ENCODE data around the gene YIPF3.
"Not testable (repeated sequence)": the region's sequence is repeated elsewhere in the genome, so short reads cannot be mapped to it uniquely, and the experiment has no call there.

YIPF3 gene

DNA sequence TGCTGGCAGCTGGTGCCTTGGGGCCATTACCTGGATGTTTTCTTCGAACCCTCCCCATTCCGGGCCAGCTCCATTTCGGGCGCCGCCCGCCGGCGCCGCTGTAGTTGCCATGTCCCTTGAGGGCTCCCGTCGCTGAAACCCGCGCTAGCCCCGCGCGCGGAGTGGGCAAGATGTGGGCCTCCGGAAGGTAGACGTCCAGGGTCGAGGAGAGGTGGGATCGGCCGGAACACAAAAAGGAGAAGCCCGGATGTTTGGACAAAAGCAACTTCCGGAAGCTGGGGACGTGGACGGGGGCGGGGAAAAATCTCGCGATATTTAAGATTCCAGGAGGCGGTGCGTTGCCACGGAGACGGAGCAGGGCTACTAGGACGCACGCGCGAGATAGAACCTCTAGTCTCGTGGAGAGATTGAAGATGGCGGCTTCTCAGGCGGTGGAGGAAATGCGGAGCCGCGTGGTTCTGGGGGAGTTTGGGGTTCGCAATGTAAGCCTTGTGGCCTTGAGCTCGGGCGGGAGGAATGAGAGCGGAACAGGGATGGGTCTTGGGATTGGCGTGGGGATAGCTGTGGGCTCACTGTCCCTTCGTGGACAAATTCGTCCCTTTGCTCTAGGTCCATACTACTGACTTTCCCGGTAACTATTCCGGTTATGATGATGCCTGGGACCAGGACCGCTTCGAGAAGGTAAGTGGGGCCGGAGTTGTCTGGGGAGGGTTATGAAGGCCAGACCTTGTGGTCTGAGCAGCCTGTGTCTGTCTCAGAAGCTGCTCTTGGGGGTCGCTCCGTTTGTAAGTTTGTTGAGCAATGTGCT lies at the start of gene YIPF3, which contains the start of gene POLR1C:
Gene YIPF3 (minus strand): TSS at position 230 of the 808 bp plus-strand sequence. CDS start 119 bp downstream, at position 111.
Gene POLR1C (plus strand): TSS at position 393 of the 808 bp plus-strand sequence. CDS start 21 bp downstream, at position 414.
- peak; percentile 86 for DNase-seq (ENCODE audit: low read depth)

DNA sequence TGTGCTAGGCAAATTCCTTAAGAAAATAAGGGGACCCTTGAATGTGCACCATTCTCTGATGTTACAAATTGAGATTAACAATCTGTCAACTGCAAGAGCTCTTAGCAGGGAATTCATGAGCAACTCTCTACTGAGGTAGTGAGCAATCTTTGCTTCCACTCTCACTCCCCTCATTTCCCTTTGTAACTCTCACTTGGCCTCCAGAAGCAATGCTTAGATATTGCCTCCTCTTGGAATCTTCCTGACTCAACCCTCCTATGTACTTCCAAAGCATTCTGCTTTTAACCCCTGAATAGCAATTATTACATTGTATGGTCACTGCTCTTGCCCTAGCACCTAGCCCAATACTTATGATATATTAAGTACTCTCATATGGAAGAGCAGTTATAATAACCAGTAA lies 42.6 kb upstream of the YIPF3 start:
- DNase-seq (ENCODE audit: low read depth), result no peak

DNA sequence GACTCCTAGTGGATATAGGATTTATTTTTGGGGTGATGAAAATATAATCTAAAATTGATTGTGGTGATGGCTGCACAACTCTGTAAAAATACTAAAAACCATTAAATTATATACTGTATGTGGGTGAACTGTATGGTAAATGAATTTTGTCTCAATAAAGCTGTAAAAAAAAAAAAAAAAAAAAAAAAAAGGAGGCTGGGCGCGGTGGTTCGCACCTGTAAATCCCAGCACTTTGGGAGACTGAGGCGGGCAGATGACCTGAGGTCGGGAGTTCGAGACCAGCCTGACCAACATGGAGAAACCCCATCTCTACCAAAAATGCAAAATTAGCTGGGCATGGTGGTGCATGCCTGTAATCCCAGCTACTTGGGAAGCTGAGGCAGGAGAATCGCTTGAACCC lies 40.9 kb upstream of the YIPF3 start:
- not testable (repeated sequence) for DNase-seq (ENCODE audit: low read depth)

DNA sequence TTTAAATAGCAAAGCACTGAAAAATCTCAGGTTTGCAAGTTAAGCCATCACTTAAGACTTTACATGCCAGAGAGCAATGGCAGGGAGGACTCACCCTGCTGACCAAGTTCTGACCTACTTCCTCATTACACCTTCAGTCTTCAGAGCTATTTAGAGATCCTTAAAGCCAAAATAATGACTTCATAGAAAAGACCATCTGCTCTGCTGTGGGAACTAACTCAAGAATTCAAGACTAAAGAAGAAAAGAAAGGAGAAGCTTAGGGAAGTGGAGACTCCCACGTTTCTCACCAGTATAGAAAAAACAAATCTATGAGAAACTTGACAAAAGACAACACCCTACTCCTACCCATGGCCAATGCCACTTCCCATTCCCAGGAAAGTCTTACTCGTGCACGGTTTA lies 30.5 kb upstream of the YIPF3 start:
- no peak for DNase-seq (ENCODE audit: low read depth)

DNA sequence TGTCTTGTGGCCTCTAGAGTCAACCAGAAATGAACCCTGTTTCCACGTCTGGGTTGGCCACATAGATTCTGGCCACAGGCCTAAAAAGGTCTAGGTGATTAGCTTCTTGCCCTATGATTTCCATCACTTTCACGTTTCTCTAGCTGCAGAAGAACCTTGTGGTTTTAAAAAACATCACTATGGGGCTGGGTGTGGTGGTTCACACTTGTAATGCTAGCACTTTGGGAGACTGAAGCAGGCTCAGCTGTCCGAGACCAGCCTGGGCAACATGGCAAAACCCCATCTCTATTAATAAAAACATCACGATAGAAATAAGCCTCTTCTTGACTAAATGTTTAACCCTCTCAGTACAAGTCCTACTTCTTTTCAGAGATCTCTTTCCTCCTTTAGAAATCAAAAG lies 27.7 kb upstream of the YIPF3 start:
- no peak for DNase-seq (ENCODE audit: low read depth)

DNA sequence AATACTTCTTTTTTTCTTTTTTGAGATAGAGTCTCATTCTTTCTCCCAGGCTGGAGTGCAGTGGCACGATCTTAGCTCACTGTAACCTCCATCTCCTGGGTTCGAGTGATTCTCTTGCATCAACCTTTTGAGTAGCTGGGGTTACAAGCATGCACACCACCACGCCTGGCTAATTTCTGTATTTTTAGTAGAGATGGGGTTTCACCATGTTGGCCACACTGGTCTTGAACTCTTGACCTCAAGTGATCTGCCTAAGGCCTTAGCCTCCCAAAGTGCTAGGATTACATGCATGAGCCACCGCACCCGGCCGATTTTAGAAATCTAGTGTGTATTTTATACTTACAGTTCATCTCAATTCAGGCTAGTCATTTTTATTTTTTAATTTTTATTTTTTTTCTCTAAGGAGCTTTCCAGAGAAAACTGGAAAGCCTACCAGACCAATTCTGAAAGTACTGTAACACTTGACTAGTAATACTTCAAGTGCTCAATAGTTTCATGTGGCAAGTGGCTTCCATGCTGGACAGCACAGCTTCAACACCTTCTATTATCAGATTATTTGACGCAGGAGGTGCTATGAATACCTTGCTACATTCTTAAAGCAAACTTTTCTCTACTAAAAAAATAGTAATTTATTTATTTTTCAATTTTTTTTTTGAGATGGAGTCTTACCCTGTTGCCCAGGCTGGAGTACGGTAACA lies 25.2 kb upstream of the YIPF3 start:
- DNase-seq (ENCODE audit: low read depth), result no peak

DNA sequence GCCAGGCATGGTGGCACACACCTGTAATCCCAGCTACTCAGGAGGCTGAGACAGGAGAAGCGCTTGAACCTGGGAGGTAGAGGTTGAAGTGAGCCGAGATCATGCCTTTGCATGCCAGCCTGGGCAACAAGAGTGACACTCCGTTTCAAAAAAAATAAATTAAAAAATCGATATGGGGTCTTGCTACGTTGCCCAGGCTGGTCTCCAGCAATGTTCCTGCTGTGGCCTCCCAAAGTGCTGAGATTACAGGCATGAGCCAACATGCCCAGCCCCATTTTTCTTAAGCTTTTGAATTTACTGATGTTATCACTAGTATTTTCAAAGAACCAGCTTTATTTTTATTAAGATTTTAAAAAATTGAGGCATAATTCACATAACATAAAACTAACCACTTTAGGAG lies 23.8 kb upstream of the YIPF3 start:
- no peak for DNase-seq (ENCODE audit: low read depth)

DNA sequence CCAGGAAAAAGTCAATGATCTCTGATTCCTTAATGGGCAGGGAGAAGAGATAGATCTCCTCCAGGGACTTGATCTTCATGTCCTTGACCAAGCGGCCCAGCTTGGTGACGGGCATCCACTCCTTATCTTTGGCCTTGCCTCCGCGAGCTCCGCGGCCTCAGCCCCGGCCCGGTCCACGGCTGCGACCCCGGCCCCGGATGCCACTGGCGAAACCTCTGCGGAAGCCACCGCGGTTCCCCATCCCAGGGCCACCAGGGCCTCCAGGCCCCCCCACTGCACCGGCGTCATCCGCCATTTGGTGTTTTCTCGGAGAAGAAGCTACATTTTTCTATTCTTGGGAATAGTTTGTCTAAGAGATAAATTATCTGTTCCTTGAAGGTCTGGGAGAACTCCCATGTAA lies 22.7 kb upstream of the YIPF3 start:
- not testable (repeated sequence) for DNase-seq (ENCODE audit: low read depth)

DNA sequence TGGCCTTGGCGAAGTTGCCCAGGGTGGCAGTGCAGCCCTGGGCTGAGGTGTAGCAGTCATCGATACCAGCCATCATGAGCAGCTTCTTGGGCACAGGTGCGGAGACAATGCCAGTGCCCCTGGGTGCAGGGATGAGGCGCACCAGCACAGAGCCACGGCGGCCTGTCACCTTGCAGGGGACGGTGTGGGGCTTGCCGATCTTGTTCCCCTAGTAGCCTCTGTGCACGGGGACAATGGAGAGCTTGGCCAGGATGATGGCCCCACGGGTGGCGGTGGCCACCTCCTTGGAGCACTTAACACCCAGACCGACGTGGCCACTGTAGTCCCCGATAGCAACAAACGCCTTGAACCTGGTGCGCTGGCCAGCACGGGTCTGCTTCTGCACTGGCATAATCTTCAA lies 22.3 kb upstream of the YIPF3 start:
- not testable (repeated sequence) for DNase-seq (ENCODE audit: low read depth)

DNA sequence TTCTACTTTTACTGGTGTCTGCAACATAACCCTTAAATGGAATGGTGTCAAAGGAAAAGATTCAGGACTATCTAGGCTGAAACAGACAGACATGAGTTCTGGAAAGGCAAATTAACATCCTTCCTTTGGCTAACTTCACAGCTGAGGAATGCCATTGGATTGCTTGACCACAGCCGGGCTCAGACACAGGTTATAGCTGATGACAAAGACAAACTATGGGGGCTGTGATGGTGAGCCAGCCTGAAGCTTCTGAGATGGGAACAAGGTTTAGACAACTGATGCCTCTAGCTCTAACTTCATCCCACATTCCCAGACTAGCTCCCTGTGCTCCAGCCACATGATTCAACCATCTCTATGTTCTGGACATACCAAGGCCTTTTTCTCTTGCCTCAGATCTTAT lies 15.5 kb upstream of the YIPF3 start:
- DNase-seq (ENCODE audit: low read depth), result no peak

DNA sequence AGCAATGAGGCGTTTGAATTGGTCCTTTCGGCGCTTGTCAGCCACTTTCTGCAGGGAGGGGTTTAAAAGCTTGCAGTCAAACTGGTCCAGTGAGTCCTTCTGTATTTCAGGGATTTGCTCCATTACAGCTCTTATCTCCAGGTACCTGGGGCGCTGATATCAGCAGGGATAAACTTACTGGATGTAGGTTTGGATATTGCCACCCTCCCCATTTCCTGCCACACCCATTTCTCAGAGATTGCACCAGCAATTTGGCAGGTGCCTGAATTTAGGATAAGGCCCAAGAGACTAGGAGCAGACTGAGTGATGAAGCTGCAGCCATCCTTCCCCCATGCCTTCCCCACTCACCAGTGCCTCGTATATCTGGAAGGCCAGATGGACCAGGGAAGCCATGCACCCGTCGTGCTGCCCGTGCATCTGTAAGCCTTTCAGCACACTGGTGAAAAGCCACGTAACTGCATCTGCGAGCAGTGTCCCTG lies 7.8 kb upstream of the YIPF3 start:
- no peak for DNase-seq (ENCODE audit: low read depth)

DNA sequence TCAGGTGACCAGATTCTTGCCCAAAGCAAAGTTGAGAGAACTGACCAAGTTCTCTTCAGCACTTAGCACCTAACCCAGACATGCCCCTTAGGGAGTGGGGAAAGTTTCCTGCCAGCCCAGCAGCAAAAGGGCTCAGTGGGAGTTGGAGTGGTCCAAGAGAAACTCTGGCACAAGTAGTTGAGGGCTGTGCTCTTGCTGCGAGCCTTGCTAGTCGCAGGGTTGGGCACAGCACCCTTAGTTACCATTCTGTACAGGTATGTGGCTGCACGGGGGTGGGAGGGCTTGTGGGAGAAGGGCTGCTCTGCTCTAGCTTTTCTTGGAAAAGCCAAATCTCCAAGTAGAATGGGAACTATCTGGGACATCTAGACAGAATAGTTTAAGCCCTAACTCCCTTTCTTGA lies 6.6 kb upstream of the YIPF3 start:
- no peak for DNase-seq (ENCODE audit: low read depth)

DNA sequence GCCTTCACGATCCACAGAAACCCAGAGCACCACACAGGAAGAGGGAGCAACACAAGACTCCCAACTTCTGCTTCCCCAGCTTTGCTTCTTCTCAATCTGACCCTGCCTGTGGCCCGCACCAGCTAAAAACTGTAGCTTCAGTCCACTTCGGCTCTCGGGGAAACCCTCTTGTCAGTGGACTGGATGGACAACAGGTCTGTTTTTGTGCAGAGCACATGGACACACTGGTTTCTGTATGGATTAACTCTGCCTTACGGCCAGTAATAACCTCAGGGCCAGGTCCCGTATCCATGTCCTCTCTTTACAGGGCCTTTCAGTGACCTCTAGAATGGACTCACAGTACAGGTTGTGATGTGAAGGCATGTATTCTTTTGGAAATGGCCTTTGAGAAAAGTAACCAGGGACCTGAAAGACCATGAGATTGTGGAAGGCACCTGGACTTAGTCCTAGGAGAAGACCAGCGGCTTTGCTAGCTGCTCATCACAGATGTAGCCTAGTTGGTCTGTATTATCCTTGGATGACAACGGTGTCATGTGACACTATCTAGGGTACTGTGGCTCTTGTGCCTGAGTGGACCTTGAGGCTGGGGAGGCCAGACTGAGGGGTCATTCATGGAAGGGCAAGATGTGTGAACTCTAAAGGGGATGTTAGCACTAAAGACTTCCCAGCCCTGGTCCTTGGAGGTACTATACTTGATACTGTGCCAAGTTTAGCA lies 6.0 kb upstream of the YIPF3 start:
- no peak for DNase-seq (ENCODE audit: low read depth)

DNA sequence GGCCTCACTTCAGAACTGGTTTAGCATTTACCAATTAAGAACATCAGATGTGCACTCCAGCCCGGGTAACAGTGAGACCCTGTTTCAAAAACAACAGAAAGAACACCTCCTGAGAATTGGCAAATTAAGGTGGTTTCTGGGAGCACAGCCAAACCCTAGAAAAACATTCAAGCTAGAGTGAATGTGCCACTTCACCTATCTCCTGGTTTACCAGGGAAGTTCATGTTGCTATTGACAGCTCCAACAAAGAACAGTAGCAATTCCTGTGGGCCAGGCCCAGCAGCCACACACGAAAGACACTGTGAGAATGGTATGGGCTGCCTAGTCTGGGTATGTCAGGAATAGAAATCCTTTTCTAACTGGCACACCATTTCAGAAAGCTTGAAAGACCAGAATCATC lies 5.1 kb upstream of the YIPF3 start:
- DNase-seq (ENCODE audit: low read depth), result no peak

DNA sequence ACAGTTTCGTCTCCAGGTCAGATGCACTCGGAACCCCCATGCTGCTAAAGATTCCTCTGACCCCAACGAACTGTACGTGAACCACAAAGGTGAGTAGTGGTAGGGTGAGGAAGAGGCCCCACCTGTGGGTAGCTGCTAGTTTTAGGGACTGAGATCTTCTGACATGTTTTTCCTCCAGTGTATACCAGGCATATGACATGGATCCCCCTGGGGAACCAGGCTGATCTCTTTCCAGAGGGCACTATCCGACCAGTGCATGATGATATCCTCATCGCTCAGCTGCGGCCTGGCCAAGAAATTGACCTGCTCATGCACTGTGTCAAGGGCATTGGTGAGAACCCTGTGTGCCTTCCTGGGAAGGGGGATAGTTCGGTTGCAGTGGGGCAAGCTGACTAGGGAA lies 3.4 kb upstream of the YIPF3 start:
- DNase-seq (ENCODE audit: low read depth), result no peak

DNA sequence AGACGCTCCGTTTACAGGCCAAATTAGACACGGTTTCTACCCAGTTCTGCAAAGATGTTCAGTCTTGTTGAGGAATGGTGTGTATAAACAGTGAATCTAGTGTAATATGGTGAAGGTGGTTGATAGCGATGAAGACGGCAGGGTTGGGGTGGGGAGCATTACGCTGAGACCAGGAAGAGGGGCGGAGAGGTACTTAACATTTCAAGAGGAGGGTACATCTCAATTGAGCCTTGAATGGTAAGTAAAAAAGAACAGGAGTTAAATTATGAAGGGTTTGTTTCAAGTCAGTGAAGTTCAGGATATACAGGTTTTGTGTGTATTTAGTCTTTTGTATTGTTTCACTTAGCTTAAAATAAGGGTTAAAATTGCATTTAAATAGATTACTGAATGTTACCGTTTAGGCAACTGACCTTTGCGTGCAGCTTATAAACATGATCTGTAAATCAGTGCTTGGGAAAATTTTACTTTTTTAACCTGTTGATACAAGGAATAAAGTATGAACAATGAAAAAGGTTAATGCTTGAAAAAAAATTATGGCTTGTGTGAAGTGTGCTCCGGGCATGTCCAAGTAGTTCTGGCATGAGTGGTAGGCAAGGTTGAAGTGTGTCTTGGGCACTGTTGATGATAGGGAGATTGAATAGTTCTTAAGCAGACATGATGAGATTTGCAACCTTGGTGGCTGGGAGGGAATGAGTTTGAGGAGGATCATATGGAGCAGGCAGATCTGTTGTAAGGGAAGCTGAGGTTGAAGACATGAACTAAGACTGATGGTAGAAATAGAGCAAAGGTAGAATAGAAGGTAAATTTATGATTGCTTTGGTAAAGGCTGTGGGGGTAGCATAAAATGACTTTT lies 1.0 kb upstream of the YIPF3 start:
- no peak for DNase-seq (ENCODE audit: low read depth)

DNA sequence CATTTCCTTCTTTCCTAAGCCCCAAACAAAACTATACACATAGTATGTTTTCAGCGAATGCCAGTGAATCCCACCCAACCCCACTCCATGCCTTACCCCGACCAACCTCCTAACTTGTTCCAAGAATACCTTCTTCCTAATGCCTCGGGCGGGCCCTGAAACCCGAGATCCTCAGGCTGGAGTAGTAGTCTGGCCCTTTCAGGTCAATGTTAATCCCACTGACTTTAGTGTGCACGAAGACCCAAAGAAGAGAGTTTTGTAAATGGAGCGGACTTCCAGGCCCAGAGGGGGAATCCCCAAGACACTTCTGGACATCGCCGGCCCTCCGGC lies 394 bp downstream of the YIPF3 start:
- no peak for DNase-seq (ENCODE audit: low read depth)

DNA sequence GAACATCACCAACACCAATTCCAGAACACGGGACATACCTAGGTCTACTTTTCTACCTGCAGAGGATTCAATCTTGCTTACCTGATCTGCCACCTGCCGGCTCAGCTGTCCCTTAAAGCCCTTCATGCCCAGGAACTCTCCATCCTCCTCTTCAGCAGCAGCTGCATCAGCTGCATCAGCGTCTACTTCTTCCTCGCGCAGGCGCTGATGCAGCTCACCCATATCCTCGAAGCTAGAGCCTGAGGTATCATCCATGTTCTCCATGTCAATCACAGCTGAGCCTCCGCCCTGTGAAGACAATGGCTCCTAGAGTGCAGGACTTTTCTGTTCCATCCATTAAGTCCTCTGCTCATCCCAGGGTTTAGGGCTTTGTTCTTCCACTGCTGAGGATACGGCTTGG lies 918 bp downstream of the YIPF3 start:
- no peak for DNase-seq (ENCODE audit: low read depth)

DNA sequence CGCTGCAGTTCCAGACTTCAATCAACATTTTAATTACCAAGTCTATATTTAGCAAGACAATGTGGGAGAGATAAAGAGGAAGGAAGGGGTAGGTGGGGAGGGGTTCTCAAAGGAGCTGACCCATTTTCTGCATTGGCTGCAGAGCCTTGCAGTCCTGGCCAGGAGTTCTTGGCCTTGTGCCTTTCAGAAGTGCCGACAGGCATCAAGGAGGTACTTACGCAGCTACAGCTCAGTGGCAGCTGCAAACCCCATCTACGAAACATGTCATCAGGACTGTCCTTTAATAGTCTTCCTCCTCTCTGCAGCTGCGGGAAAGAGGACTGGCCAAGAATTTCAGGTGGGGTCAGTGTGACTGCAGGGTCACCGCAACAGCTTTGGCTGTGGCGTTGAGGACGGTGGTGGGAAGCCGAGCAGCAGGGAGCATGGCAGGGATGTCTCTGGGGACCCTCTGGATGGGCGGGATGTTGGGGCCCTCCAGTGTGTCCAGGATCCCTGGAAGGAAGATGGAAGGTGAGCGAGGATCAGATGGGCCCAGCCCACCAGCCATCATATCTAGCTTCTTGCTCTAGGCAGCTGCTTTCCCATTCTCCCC lies 4.8 kb downstream of the YIPF3 start:
- no peak for DNase-seq (ENCODE audit: low read depth)

DNA sequence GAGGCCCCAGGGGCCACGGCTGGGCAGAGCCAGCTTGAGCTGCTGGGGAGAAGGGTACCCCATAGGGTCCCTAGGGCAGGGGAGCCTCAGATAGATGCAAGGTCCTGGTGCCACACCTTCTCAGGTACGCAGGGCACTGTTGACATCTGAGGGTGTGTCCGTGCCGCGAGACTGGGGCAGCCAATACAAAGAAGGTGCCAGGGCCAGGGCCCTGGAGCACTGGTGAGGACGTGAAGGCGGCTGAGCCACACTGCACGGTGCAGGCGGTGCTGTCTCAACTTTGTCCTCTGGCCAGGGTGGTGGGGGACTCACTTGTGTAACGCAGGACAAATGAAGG lies 5.9 kb downstream of the YIPF3 start:
- no peak for DNase-seq (ENCODE audit: low read depth)

DNA sequence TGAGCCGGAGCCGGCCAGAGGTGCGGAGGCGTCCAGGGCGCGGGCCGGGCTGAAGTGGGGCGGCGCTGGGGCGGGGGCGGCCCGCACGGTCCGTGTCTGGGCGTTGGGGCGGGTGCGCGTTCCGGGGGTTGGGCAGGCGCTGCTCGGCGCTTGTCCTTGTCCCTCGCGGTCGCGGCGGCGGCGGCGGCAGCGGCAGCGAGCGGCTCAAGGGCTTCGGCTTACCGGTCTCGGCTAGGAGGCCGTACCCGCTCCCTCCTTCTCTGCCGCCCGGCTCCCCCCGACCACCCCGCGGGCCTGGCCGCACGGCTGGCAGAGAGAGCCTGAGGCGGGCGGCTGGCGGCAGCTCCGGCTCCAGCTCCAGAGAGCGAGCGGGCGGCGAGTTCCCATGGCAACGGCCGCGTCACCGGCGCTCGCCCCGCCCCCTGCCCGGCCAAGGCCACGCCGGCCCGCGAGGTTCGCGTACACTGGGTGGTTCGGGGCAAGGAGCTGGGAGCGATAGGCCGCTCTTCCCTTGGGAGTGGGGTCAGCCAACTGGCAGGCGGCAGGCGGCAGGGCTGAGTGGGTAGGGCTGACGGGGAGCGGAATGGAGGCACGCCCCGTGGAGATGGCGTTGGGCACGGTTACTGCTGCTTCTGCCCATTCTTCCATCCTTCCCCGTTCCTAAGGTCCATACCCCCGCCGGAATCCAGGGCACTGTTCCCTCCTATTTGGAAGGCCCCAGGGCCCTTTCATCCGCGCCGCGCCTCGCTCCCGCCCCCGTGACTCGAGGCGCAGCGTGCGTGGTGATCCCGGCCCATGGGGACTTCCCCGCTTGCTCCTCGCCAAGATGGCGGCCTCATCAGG lies 6.5 kb downstream of the YIPF3 start, which contains the start of gene LRRC73:
Gene LRRC73 (minus strand): TSS at position 363 of the 843 bp plus-strand sequence. CDS start 561 bp downstream, outside the sequence.
- DNase-seq (ENCODE audit: low read depth), result peak; percentile 50

Data from GM04503 (cell line).